Endometrial microvascular endothelial cells (primary cell): ENCODE measurements around the gene CTNNBIP1. TPM values are rescaled to one million over a fixed set of nuclear protein-coding genes. Genes with fewer than 3 reads are reported as not detected.

Experiments
- total RNA-seq: library from RNA; depleted of rRNA; stranded (reverse); fragments of >200 nt; gene quantifications from one replicate; pipeline ENCODE4 v1.2.3, GENCODE V29; 2015; ENCODE audit errors: inconsistent ontology term

The CTNNBIP1 gene
- total RNA-seq, 1 donor from 2014 or later = 32.3 TPM

Other genes starting within 250 kb of the CTNNBIP1 start
- 98.4 TPM for gene CLSTN1, start 86.3 kb downstream of the CTNNBIP1 start, total RNA-seq
- 19.0 TPM for gene LZIC, start 33.1 kb upstream of the CTNNBIP1 start, total RNA-seq
- gene NMNAT1, start 33.2 kb upstream of the CTNNBIP1 start, total RNA-seq = 5.8 TPM
- gene RBP7, start 87.0 kb upstream of the CTNNBIP1 start, total RNA-seq = not detected
- 40.1 TPM for gene UBE4B, start 122.7 kb upstream of the CTNNBIP1 start, total RNA-seq